Thyroid gland (tissue), 4 donors: ENCODE measurements around the gene RITA1. TPM values are rescaled to one million over a fixed set of nuclear protein-coding genes. Genes with fewer than 3 reads are reported as not detected.

Experiments
- DNase-seq, 2 donors: peaks; one replicate each; pipeline ENCODE4 v3.0.0-alpha.2; 2019
- H3K27ac ChIP-seq, 3 donors: fragments of 200-600 bp; sonication (generic); 1 replicate in 2 of 3; 2 replicates in 1 of 3; pipeline ENCODE4 v1.5.1; 2016 to 2019; ENCODE audit warnings: mild to moderate bottlenecking in 1 of 3, moderate library complexity in 1 of 3
- H3K27me3 ChIP-seq: fragments of 200-600 bp; sonication (generic); one replicate; pipeline ENCODE4 v1.5.1; 2019
- H3K36me3 ChIP-seq, 2 donors: fragments of 200-600 bp; sonication (generic); one replicate each; pipeline ENCODE4 v1.5.1; 2016 to 2019
- H3K4me1 ChIP-seq, 2 donors: fragments of 200-600 bp; sonication (generic); one replicate each; pipeline ENCODE4 v1.5.1; 2017 to 2019
- H3K4me3 ChIP-seq, 3 donors: fragments of 200-600 bp; sonication (generic); replicated peaks in 1 of 3; 1 replicate in 2 of 3; 2 replicates in 1 of 3; pipeline ENCODE4 v1.5.1; 2016; ENCODE audit warnings: mild to moderate bottlenecking in 1 of 3
- H3K9me3 ChIP-seq: fragments of 200-600 bp; sonication (generic); one replicate; pipeline ENCODE4 v1.5.1; 2017
- CTCF ChIP-seq, 6 experiments: fragments of 200-600 bp in 3 of 6; fragments of 450-650 bp in 3 of 6; sonication (generic) in 3 of 6; IDR thresholded peaks; one replicate each; pipeline ENCODE4 v1.5.1; 2016 to 2019; ENCODE audit warnings: antibody characterized with exemption in 6 of 6, mild to moderate bottlenecking in 2 of 6, inconsistent platforms in 1 of 6, moderate library complexity in 1 of 6
- POLR2A ChIP-seq, 2 donors: fragments of 450-650 bp; IDR thresholded peaks; one replicate each; pipeline ENCODE4 v1.6.1; 2017; ENCODE audit warnings: antibody characterized with exemption in 2 of 2, mild to moderate bottlenecking in 2 of 2, moderate library complexity in 1 of 2
- WGBS, 2 donors: methylation state at CpG; one replicate each; pipeline ENCODE4 v1.1.5; 2017; 5-methylcytosine and 5-hydroxymethylcytosine counted together
- intact Hi-C: fragments of 100-400 bp; cut with DNase I; formaldehyde crosslinking; loops from one replicate; pipeline ENCODE4 v1.15.1; 2023
- total RNA-seq, 4 donors: library from RNA; depleted of rRNA; stranded (reverse); fragments of >200 nt; gene quantifications; one replicate each; pipeline ENCODE4 v1.2.3, GENCODE V29; 2016

The RITA1 gene
- total RNA-seq, 4 donors from 2014 or later = 26.6 to 39.6 (median 32.8) TPM

GRCh38 chr12:113143959-113144358 is 41.6 kb upstream of the RITA1 start:
- no peak for TF ChIP-seq POLR2A (IDR thresholded peaks at IDR 0.05)
- no peak for TF ChIP-seq CTCF (IDR thresholded peaks at IDR 0.05)
- H3K4me3 ChIP-seq = no peak overlapping the region
- H3K36me3 ChIP-seq = no peaks in the 10 kb centered on the region
- 94 to 95% methylated on average over 8 of the region's 8 CpGs for WGBS, 2 donors
- H3K27ac ChIP-seq = no peak overlapping the region
- no peak for DNase-seq
- H3K4me1 ChIP-seq = peaks cover 34 to 50% of the 10 kb centered on the region in 2 donors
- H3K27me3 ChIP-seq = no peaks in the 10 kb centered on the region
- H3K9me3 ChIP-seq = no peaks in the 10 kb centered on the region
- intact Hi-C loops = no loop called here

- Histone ChIP-seq H3K27me3 (no peaks in the 10 kb centered on the region), H3K9me3 (no peaks in the 10 kb centered on the region), H3K27ac (peak overlapping the region in 2 of 3 donors; percentile 33 to 36), H3K4me1 (peaks cover 32 to 50% of the 10 kb centered on the region in 2 donors), H3K36me3 (no peaks in the 10 kb centered on the region), H3K4me3 (no peak overlapping the region)
- intact Hi-C loops = no loop called here
- no peak for DNase-seq
- 75 to 78% methylated on average over 5 of the region's 5 CpGs for WGBS, 2 donors
- TF ChIP-seq CTCF (IDR thresholded peaks at IDR 0.05) = no peak
These were observed 40.7 kb upstream of the RITA1 start for GRCh38 chr12:113144806-113145205.

- Histone ChIP-seq H3K27ac (peak overlapping the region in 2 of 3 donors; percentile 33 to 36), H3K4me1 (peaks cover 27 to 44% of the 10 kb centered on the region in 2 donors), H3K4me3 (no peak overlapping the region), H3K9me3 (no peaks in the 10 kb centered on the region), H3K36me3 (no peaks in the 10 kb centered on the region), H3K27me3 (no peaks in the 10 kb centered on the region)
- intact Hi-C loops = no loop called here
- no peak for TF ChIP-seq CTCF (IDR thresholded peaks at IDR 0.05)
- TF ChIP-seq POLR2A (IDR thresholded peaks at IDR 0.05) = no peak
- 61 to 84% methylated on average over 7 to 12 of the region's 12 CpGs for WGBS, 2 donors
- DNase-seq = peak; percentile 57 to 70
These were observed 39.6 kb upstream of the RITA1 start for GRCh38 chr12:113145720-113146551.

- WGBS, 2 donors = 90 to 98% methylated on average over 2 of the region's 2 CpGs
- no peak for TF ChIP-seq CTCF (IDR thresholded peaks at IDR 0.05)
- TF ChIP-seq POLR2A (IDR thresholded peaks at IDR 0.05) = no peak
- Histone ChIP-seq H3K4me3 (no peak overlapping the region), H3K4me1 (peaks cover 21 to 33% of the 10 kb centered on the region in 2 donors), H3K27me3 (no peaks in the 10 kb centered on the region), H3K27ac (no peak overlapping the region), H3K36me3 (no peaks in the 10 kb centered on the region), H3K9me3 (no peaks in the 10 kb centered on the region)
- intact Hi-C loops = no loop called here
- DNase-seq = no peak
These were observed 38.5 kb upstream of the RITA1 start for GRCh38 chr12:113146999-113147398.
